ENCODE results near the gene TEX11.
"Not testable (repeated sequence)": the region's sequence is repeated elsewhere in the genome, so short reads cannot be mapped to it uniquely, and the experiment has no call there.

DNA sequence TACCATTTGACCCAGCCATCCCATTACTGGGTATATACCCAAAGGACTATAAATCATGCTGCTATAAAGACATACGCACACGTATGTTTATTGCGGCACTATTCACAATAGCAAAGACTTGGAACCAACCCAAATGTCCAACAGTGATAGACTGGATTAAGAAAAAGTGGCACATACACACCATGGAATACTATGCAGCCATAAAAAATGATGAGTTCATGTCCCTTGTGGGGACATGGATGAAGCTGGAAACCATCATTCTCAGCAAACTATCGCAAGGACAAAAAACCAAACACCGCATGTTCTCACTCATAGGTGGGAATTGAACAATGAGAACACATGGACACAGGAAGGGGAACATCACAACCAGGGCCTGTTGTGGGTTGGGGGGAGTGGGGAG, 174.7 kb downstream of the TEX11 start:
- TF ChIP-seq EZH2phosphoT487 (IDR thresholded peaks at IDR 0.05; ENCODE audit: insufficient read depth, low read depth); EZH2 (IDR thresholded peaks at IDR 0.05; ENCODE audit: insufficient read depth, poor library complexity, severe bottlenecking): not testable (repeated sequence)

All from GM23248 (cell line).